HG03280 (cell line): ENCODE results near the gene FGD5.

Source experiments
- ATAC-seq: cut with Tn5 transposase; IDR thresholded peaks from one replicate; pipeline ENCODE4 v1.9.1; 2021; ENCODE audit warnings: mild to moderate bottlenecking, moderate library complexity; ENCODE audit not compliant: unreplicated experiment

The FGD5 gene

DNA sequence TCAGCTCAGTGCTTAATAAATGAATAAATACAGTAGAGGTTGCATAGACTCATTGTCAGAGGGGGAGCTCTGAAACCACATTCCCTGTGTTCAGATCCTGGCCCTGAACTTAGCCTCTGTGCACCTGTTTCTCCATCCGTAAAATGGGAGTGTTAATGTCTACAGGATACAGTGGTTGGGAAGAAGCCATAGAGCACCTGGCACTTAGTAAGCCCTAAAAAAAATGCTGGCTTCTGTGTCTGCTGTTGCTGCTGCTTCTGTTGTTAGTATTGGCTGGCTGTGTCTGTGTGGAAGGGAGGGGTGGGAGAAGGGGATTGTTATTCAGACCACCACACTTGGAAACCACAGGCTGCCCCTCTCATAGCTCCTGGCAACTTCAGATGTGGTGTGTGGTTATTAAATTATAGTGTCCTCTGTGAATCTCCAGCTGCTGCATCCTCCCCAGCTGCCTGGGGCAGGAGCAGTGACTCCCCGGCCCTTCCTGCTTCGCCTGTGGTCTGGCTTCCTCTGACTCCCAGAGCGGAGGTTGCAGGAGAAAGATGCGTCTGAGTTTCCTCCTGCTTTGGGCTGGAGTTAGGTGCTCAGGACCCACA, 31.0 kb downstream of the FGD5 start:
- no peak for ATAC-seq

DNA sequence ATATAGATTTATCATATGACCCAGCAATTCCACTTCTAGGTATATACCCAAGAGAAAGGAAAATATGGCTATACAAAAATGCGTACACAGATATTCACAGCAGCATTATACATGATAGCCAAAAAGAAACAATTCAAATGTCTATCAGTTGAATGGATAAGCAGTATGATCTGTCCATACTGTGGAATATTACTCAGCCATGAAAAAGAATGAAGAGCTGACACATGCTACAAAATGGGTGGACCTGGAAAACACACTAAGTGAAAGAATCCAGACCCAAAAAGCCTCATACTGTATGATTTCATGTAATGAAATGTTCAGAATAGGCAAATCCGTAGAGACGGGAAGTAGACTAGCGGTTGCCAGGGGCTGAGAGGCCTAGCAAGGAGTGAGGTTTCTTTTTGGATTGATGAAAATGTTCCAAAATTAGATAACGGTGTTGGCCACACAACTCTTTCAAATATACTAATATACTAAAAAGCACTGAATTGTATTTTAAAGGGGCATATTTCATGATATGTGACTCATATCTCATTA, 33.4 kb downstream of the FGD5 start:
- ATAC-seq = no peak

DNA sequence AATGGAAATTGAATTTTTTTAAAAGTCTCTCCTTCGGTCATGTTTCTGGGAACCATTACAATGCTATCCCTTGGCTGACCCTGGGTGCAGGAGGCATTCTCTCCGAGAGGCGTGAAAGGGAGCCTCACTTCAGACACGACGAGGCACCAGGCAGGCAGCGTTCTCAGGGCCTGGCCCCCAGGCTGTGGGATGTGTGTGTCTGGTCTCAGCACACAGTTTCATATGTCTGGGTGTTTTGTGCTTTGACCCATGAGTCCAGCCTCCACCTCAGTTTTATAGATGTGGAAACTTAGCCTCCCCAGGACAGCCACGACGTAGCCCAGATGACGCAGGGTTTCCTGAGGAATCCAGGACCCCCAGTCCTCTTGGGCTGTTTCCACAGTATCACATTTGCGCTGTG, 34.0 kb downstream of the FGD5 start:
- ATAC-seq = no peak

DNA sequence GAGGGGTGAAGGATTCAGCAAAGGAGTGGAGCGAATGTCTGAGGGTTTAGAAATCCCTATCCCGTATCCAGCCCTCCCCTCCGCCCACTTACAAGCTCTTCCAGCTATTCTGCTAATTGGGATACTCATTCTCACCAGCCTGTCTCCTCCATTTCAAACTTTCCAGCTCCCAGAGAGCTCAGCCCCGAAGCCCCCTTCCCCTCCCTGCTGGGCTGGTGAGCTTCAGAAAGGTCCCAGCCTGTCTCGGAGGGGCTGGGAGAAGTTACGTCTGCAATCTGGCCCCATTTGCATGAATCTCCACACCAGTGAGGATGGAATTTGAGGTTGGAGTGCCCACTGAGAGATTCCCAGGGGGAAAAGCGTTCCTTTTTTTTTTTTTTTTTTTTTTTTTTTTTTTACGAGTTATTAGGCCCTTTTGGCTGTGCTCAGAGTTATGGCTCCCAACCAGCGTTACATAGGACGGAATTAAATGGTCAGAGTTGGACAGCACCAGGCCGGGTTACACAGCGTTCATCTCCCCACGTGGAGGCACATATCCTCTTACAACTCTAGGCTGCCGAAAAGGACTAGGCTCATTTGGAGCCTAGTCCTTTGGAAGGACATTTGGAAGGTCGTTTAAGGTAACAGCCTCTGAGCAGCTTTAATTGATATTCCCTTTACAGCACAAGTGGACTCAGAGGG, 34.6 kb downstream of the FGD5 start:
- no peak for ATAC-seq

DNA sequence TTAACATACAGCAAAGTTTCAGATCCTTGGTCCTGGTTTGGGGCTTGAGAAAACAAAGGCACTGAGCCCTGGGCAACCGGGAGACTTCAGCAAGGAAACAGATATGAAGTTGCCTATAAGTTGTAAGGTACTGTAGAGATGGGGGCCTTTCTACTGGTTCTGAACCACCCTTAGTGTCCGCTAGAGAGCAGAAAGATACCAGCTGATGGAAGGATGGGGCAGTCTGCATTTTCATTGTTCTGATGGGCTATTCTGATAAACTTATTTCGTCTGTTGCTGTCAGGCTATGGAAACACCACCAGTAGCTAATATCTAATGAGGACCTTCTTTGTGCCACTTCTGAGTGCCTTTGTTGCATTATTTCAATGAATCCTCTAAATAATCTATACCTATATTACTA, 38.7 kb downstream of the FGD5 start:
- ATAC-seq = no peak

DNA sequence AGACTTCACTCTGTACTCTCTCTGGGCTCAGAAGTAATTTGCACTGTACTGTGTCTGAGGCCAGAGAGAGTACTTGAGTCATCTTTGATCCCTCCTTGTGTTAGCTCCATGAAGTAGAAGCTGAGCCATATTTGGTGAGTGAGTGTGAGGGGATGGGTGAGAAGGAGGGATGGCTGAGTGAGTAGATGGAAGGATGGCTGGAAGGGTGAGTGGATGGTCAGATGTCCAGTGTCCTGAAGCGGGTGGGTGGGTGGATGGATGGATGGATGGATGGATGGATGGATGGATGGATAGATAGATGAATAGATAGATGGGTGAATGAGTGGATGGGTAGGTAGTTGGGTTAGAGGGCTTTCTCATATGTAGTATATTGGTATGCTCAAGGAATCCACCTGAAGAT, 39.3 kb downstream of the FGD5 start:
- ATAC-seq = no peak

DNA sequence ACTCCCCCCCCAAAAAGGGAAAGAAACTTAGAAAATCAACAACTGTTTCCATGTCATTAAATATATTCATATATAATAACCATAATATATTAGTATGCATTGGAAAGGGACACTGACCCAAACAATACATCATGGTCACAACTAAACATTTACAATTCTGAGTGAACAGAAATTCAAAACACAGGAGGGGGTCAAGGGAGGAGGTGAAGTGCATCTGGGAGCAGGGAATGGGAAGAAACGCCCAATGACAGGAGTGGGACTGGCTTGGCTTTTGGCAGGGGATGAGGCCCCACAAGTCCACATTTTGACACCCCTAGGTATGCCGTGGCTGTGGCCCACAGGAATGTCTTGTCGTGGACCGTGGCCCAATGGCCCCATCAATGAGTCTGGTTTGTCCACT, 41.1 kb downstream of the FGD5 start:
- ATAC-seq = no peak

DNA sequence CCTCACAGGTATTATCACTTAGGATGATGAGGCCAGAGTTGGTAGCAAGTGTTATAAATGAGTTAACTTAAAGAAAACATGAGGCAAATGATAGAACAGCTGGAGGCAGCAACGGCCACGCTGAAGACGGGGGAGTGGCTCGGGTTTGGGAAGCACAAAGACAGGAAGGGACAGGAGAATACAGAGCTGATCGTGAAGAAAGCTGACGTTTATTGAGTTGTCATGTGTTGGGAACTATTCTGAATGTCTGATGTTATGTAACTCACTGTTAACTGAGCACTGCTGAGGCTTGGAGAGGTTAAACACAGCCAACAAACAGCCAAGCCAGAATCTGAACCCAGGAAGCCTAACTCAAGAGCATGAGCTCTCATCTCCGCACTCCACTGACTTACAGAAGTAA, 42.3 kb downstream of the FGD5 start:
- ATAC-seq = no peak

DNA sequence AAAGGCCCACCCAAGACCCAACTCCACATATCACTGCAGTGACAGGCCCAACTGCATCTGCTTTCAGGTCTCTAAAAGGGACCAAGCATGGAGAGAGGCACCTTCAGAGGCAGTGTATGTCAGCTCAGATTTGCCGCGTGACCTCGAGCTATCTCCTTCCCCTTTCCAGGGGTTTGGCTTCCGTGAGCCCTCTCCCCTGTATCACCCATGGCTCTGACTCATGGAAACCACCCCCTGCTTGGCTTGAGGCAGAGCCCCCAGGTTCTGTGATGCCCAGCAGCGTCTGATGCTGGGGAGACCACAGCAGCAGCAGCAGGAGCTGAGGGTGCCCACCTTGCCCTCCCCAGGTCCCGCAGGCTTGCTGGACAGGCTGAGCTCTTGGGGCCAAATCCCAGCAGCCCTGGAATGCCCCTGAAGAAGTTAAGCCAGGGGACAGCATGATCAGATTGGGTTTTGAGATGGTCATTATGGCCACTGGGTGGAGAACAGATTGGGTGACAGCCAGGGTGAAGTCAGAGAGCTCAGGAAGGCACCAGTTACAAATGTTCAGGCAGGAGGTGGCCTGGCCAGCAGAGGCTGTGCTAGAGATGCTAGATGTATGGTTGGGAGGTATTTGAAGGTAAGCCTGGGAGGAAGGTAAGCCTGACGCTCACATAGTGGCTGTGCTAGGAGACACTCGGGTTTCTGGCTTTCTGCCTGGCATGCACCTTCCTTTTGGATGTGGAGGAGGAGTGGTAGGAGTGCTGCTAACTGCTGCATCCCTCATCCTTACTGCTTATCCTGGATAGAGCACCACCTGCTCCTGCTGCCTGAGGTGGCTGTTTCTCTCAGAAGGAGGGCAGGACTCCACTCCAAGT, 42.9 kb downstream of the FGD5 start:
- ATAC-seq = no peak

DNA sequence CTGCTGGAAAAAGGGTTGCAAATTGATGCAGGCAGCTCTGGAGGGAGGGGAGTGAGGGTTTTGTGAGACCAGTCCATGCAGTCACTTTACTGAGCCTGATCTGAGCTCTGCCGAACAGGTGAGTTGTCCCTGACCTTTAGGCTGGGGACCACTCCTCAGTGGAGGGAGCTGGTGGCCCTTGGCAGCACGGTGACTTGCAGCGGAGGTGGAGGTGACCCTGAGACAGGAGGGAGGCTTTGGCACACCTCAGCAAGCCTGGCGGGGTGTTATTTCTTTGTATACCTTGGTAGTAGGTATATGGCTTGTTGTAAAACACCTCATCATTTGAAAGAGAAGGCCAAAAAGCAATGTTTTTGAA, 43.5 kb downstream of the FGD5 start:
- no peak for ATAC-seq

DNA sequence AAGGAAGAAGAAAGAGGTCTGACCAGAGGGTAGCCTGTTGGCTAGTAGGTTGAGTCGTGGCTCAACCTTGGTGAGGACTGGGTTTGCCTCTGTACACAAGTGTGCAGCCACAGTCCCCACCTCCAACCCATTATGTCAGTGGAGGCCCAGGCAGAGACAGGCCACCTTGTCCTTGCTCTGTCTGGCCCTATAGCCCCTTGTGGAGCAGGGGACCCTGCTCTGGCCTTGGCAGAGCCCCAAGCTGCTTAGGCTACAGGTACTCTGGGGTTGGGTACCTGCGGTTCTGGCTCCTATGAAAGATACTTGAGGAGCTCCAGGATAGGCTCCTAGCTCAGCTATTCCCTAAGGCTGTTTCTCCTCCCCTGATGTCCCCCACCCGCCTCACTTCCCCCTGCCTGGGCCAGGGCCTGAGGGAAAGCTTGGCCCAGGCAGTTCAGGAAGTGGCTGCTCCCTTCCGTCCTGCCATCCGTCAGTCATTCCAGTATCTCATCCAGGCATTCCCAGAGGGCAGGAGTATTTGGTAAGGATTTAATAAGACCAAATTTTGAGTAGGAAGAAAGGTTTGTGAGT, 44.0 kb downstream of the FGD5 start:
- ATAC-seq = no peak

DNA sequence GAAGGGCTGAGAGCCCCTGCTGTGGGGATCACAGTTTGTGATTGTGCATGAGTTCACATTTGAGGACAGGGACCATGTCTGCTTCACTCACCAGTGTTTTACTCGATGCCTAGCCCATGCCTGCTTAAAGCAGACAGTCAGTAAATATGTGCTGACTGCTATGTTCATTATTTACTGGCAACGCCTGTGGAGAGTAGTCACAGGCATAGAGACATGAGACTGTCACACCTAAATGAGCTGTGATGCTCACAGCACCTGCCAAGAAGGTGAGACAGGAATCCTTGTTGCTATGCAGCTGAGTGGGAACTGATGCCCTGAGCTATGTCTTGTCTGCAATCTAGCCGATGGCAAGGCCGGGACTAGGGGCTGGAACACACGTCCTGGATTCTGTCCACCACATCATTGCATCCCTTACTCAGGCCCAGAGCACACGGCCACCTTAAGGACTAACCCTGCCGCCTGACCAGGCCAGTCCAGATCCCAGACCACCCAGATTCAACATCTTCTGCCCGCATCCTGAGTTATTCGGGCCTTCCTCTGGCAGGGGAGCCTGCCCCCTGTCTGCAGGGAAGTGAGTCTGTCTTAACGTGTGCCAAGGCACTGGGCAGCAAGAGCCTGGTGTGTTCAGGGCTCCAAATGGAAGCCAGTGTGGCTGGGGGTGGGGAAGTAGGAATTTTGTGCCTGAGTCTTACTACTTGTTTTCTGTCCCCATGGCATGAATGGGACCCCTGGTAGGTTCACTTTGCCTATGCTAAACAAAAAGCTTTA, 44.8 kb downstream of the FGD5 start:
- ATAC-seq = no peak

DNA sequence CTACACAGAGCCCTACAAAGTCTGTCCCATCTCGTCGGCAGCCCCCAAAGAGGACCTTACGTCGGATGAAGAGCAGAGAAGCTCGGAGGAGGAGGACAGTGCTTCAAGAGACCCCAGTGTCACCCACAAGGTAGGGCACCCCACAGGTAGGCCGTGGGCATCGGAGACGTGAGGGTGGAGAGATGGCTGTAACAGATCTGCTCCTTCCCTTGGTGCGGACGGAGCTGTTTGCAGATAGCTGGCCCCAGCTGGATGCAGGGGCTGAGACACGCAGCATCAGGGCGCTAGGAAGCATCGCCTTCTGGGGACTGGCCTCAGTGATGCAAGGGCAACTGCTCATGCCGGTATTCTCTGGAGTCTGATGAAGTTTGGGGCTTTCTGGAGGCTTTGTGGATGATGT, 45.4 kb downstream of the FGD5 start:
- no peak for ATAC-seq

DNA sequence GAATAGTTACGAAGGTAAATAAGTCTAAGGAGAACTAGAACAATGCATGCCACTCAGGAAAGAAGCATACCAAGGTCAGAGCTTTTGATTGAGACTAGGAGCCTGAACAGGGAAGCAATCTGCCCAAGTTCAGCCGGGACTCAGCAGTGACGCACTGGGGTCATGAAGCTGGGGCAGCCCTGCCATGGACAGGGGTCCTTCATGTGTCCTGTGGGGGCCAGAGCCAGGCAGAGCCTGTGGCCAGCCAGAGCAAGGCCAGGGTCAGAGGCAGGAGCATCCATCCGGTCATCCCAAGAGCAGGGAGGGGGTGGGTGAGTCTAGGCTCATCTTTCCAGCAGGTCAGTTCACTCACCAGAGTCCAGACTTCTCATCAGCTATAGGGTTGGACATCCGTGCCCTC, 47.9 kb downstream of the FGD5 start:
- ATAC-seq = no peak

DNA sequence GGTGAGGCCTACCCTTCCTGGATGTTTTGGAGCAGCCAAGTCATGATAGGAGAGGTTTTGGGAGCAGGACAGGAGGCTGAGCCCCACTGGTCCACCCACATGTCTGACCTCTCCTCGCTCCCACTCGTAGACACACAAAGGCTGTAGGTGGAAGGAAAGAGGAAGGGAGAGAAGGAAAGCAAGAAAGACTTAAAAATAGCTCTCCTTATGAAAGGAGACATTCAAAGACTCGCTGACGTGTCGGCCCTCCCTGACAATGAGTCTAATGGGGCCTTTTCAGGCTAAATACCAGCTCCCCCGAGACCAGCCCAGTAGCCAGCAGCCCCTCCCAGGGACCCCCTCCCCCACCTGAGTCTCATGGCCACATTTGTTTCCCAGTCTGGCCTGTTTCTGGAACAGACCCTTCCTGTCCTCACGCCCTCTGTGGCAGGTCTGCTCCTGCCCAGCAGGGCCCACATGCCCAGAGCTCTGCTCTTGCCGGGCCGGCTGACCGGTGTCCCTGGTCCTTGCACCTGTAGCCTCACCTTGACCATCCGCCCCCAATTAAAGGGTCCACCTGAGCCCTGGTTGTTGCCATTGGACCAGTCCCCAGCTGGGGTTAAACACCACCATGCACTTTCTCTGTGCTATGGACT, 49.3 kb downstream of the FGD5 start:
- ATAC-seq = no peak

DNA sequence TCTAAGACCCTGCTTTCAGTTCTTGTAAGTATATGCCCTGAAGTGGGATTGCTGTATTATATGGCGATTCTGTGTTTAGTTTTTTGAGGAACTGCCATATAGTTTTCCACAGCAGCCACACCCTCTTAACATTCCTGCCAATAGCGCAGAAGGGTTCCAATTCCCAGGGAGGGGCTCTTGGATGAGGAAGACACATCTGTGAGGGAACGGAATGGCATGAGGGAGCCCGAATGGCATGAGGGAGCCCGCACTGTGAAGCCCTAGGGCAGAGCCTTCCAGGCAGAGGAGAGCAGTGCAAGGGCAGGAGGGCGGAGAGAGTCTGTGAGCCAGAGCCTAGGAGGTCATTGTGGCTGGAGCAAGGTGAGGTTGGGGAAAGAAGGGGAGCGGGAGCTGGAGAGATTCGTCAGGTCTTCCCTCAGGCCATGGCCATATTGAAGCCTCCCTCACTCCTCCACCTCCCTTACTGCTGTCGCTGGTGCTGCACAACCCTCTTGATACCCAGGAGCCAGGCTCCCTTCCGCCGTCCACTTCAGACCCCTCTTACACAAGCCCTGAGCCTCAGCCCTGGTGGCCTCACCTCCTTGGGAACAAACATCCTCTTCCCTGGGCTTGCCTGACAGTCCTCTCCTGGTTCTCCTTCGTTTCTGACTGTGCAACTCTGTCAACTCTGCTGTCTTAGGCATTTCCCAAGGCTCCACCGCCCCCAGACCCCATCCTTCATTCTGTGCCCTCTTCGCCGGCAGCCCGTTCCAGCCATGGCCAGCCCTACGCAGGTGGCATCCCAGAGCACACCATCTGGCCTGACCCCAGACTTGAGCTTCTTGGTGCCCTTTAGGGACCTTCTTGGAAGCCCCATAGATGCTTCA, 51.4 kb downstream of the FGD5 start:
- ATAC-seq = no peak

DNA sequence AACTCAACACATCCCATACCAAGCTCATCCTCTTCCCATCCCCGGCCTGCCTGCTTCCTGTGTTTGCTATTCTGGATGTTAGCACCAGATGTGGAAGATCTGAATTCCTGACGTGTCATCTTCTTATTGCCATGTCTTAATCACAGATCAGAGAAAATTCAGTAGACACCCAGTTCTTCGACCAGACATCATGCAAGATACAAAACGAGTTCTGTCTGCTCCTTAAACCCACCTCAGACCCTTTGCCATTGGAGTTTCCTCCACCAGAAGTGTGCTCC, 52.0 kb downstream of the FGD5 start:
- ATAC-seq = no peak

DNA sequence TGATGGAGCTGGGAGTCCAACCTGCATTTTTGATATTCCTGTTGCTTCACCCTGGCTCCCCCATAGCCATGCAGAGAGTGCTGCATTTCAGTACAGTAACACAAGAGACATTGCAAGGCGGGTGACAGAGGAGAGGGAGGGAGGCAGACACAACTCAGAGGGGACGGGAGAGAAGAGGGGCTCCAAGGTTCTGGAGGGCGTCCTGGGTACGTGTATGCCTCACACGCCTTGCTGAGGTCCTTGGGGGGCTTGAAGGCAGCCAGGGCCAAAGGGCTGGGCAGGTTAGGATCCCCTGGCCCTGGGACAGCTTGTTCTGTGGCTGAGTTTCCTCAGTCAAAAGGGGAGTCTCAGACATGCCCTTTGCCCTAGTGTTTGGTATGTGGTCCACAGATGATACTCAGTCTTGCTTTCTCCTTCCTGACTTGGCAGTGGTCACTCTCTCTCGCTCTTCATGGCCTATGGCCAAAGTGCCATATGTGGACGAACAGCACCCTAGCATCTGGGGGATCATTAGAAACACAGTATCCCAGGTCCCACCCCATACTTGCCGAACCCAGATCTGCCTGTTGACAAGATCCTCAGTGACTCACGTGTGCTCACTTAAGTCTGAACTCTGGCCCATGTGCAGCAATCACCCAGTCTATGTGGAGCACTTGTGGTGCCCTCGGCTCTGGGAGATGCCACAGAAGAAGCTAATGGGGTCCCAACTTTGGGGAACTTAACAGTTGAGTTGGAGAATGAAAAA, 52.9 kb downstream of the FGD5 start:
- no peak for ATAC-seq

DNA sequence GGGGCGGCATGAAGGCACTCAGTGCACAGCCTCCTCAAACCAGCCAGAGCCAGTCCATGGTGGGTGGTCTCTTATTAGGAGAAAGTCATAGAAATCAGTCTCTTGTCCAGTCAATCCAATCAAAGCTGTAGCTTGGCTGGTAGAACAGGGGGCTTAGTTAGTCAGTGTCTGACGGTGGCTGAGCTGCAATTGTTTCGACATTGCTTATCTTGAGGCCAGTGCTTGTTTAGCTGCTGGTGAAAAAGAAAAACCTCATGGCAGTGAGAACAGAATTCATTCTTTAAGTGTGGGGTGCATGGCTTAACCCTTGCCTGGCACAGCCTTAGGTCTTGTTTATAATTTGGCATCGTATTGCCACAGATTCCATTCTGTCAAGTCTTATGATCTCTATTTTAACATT, 53.9 kb downstream of the FGD5 start:
- no peak for ATAC-seq
